ENCODE data around the gene CFAP52.

CFAP52 gene

GRCh38 chr17:9670596-9670995, 94.2 kb downstream of the CFAP52 start:
- Histone ChIP-seq H3K9ac (ENCODE audit: low read length in 2 of 2) (no peak overlapping the region), H3K9me3 (ENCODE audit: control insufficient read depth in 2 of 2, low read length in 2 of 2) (peaks cover 4 to 8% of the 10 kb centered on the region in 2 donors), H3K27ac (ENCODE audit: low read length) (no peak overlapping the region), H3K36me3 (ENCODE audit: control insufficient read depth in 2 of 2, insufficient read depth in 2 of 2, low read length in 2 of 2) (no peaks in the 10 kb centered on the region), H3K27me3 (ENCODE audit: control insufficient read depth in 1 of 2, insufficient read depth in 2 of 2, low read length in 2 of 2) (peaks cover 0 to 16% of the 10 kb centered on the region in 2 donors), H3K4me3 (ENCODE audit: low read length in 2 of 2) (no peak overlapping the region), H3K4me1 (ENCODE audit: control insufficient read depth, insufficient read depth, low read length) (no peaks in the 10 kb centered on the region)

DNA sequence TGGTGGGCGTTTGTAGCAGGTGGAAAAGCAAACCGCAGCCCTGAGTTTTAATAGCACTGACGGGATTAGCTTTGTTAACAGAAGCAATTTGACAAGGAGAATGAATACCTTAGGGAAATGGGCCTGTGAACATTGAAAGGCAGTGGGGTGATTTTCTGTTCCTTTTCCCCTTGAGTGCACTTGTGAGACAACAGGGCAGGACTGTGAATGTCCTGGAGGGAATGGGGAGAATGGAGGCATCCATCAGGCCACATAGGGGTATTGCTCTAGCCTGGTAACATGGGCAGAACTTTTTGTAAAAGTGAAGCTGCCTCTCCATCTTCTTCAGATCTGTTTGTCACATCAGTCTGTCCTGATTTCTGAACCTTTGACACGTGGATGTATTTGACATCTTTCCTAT, 95.1 kb downstream of the CFAP52 start:
- H3K4me3 ChIP-seq (ENCODE audit: low read length in 2 of 2) = no peak overlapping the region
- H3K36me3 ChIP-seq (ENCODE audit: control insufficient read depth in 2 of 2, insufficient read depth in 2 of 2, low read length in 2 of 2) = no peaks in the 10 kb centered on the region
- no peak overlapping the region for H3K27ac ChIP-seq (ENCODE audit: low read length)
- H3K9me3 ChIP-seq (ENCODE audit: control insufficient read depth in 2 of 2, low read length in 2 of 2) = no peaks in the 10 kb centered on the region
- H3K9ac ChIP-seq (ENCODE audit: low read length in 2 of 2) = no peak overlapping the region
- H3K4me1 ChIP-seq (ENCODE audit: control insufficient read depth, insufficient read depth, low read length) = no peaks in the 10 kb centered on the region
- peaks cover 0 to 14% of the 10 kb centered on the region in 2 donors for H3K27me3 ChIP-seq (ENCODE audit: control insufficient read depth in 1 of 2, insufficient read depth in 2 of 2, low read length in 2 of 2)

- Histone ChIP-seq H3K27me3 (ENCODE audit: control insufficient read depth in 1 of 2, insufficient read depth in 2 of 2, low read length in 2 of 2) (peaks cover 0 to 14% of the 10 kb centered on the region in 2 donors), H3K9me3 (ENCODE audit: control insufficient read depth in 2 of 2, low read length in 2 of 2) (no peaks in the 10 kb centered on the region), H3K4me3 (ENCODE audit: low read length in 2 of 2) (no peak overlapping the region), H3K36me3 (ENCODE audit: control insufficient read depth in 2 of 2, insufficient read depth in 2 of 2, low read length in 2 of 2) (no peaks in the 10 kb centered on the region), H3K9ac (ENCODE audit: low read length in 2 of 2) (no peak overlapping the region), H3K27ac (ENCODE audit: low read length) (no peak overlapping the region), H3K4me1 (ENCODE audit: control insufficient read depth, insufficient read depth, low read length) (no peaks in the 10 kb centered on the region)
These were observed 95.8 kb downstream of the CFAP52 start for GRCh38 chr17:9672266-9672665.

GRCh38 chr17:9672691-9673090, 96.2 kb downstream of the CFAP52 start:
- H3K27me3 ChIP-seq (ENCODE audit: control insufficient read depth in 1 of 2, insufficient read depth in 2 of 2, low read length in 2 of 2) = peaks cover 0 to 14% of the 10 kb centered on the region in 2 donors

GRCh38 chr17:9676084-9676483, 99.6 kb downstream of the CFAP52 start:
- H3K27me3 ChIP-seq (ENCODE audit: control insufficient read depth in 1 of 2, insufficient read depth in 2 of 2, low read length in 2 of 2) = peaks cover 0 to 3% of the 10 kb centered on the region in 2 donors
- H3K4me1 ChIP-seq (ENCODE audit: control insufficient read depth, insufficient read depth, low read length) = no peaks in the 10 kb centered on the region

More at GRCh38 chr17:9672691-9673090, 96.2 kb downstream of the CFAP52 start:
- Histone ChIP-seq H3K4me3 (ENCODE audit: low read length in 2 of 2) (no peak overlapping the region), H3K9ac (ENCODE audit: low read length in 2 of 2) (no peak overlapping the region), H3K9me3 (ENCODE audit: control insufficient read depth in 2 of 2, low read length in 2 of 2) (no peaks in the 10 kb centered on the region), H3K27ac (ENCODE audit: low read length) (no peak overlapping the region), H3K36me3 (ENCODE audit: control insufficient read depth in 2 of 2, insufficient read depth in 2 of 2, low read length in 2 of 2) (no peaks in the 10 kb centered on the region), H3K4me1 (ENCODE audit: control insufficient read depth, insufficient read depth, low read length) (no peaks in the 10 kb centered on the region)

DNA sequence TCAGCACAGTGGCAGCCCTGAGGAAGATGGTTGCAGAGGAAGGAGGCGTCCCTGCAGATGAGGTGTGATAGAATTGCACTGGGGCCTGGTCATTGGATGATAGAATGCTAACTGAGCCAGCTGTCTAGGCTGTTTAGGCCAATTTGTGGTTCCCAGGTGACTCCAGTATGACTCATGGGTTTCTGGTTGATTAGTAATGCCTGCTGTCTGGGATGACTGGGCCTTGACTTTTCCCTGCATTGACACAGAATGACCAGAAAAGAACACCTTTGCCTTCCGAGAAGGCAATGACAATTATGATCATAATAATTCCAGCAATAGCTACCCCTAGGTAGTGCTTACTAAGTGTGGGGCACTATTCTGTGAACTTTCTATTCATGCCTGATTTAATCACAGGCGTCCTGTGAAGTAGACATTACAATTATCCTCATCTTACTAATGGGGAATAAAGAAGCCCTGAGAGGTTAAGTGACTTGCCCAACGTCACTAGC, 100.4 kb downstream of the CFAP52 start:
- Histone ChIP-seq H3K4me1 (ENCODE audit: control insufficient read depth, insufficient read depth, low read length) (no peaks in the 10 kb centered on the region), H3K9ac (ENCODE audit: low read length in 2 of 2) (no peak overlapping the region), H3K36me3 (ENCODE audit: control insufficient read depth in 2 of 2, insufficient read depth in 2 of 2, low read length in 2 of 2) (no peaks in the 10 kb centered on the region), H3K4me3 (ENCODE audit: low read length in 2 of 2) (no peak overlapping the region), H3K27me3 (ENCODE audit: control insufficient read depth in 1 of 2, insufficient read depth in 2 of 2, low read length in 2 of 2) (no peaks in the 10 kb centered on the region), H3K27ac (ENCODE audit: low read length) (no peak overlapping the region), H3K9me3 (ENCODE audit: control insufficient read depth in 2 of 2, low read length in 2 of 2) (peaks cover 4 to 6% of the 10 kb centered on the region in 2 donors)

More at GRCh38 chr17:9676084-9676483, 99.6 kb downstream of the CFAP52 start:
- no peak overlapping the region for H3K27ac ChIP-seq (ENCODE audit: low read length)
- peaks cover 4 to 6% of the 10 kb centered on the region in 2 donors for H3K9me3 ChIP-seq (ENCODE audit: control insufficient read depth in 2 of 2, low read length in 2 of 2)
- no peak overlapping the region for H3K9ac ChIP-seq (ENCODE audit: low read length in 2 of 2)
- no peaks in the 10 kb centered on the region for H3K36me3 ChIP-seq (ENCODE audit: control insufficient read depth in 2 of 2, insufficient read depth in 2 of 2, low read length in 2 of 2)
- no peak overlapping the region for H3K4me3 ChIP-seq (ENCODE audit: low read length in 2 of 2)

GRCh38 chr17:9677411-9677810, 101.0 kb downstream of the CFAP52 start:
- Histone ChIP-seq H3K4me3 (ENCODE audit: low read length in 2 of 2) (no peak overlapping the region), H3K9me3 (ENCODE audit: control insufficient read depth in 2 of 2, low read length in 2 of 2) (peaks cover 4 to 6% of the 10 kb centered on the region in 2 donors), H3K27ac (ENCODE audit: low read length) (no peak overlapping the region), H3K36me3 (ENCODE audit: control insufficient read depth in 2 of 2, insufficient read depth in 2 of 2, low read length in 2 of 2) (no peaks in the 10 kb centered on the region), H3K4me1 (ENCODE audit: control insufficient read depth, insufficient read depth, low read length) (no peaks in the 10 kb centered on the region), H3K9ac (ENCODE audit: low read length in 2 of 2) (no peak overlapping the region), H3K27me3 (ENCODE audit: control insufficient read depth in 1 of 2, insufficient read depth in 2 of 2, low read length in 2 of 2) (no peaks in the 10 kb centered on the region)

DNA sequence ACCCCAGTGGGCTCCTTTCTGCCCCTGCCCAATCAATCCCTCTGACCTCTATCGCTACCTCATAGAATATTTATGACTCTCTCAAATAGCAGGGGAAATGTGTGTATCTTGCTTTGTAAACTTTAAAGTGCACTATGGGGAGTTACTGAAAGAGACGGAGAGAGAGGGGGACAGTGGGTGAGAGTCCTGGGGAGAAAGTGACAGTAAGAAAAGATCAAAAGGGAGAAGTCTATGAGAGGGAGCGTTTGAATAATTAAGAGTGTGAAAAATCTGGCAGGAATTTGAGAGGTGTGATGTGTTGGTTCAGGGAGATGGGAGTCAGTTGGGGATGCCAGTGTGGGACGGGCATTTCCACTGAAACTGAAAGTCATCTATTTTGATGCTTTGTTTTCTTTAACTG, 101.5 kb downstream of the CFAP52 start:
- Histone ChIP-seq H3K4me3 (ENCODE audit: low read length in 2 of 2) (no peak overlapping the region), H3K36me3 (ENCODE audit: control insufficient read depth in 2 of 2, insufficient read depth in 2 of 2, low read length in 2 of 2) (no peaks in the 10 kb centered on the region), H3K27me3 (ENCODE audit: control insufficient read depth in 1 of 2, insufficient read depth in 2 of 2, low read length in 2 of 2) (no peaks in the 10 kb centered on the region), H3K9ac (ENCODE audit: low read length in 2 of 2) (no peak overlapping the region), H3K4me1 (ENCODE audit: control insufficient read depth, insufficient read depth, low read length) (no peaks in the 10 kb centered on the region), H3K9me3 (ENCODE audit: control insufficient read depth in 2 of 2, low read length in 2 of 2) (peaks cover 4 to 6% of the 10 kb centered on the region in 2 donors), H3K27ac (ENCODE audit: low read length) (no peak overlapping the region)

GRCh38 chr17:9684955-9685621, 108.6 kb downstream of the CFAP52 start:
- Histone ChIP-seq H3K27me3 (ENCODE audit: control insufficient read depth in 1 of 2, insufficient read depth in 2 of 2, low read length in 2 of 2) (no peaks in the 10 kb centered on the region), H3K27ac (ENCODE audit: low read length) (no peak overlapping the region), H3K36me3 (ENCODE audit: control insufficient read depth in 2 of 2, insufficient read depth in 2 of 2, low read length in 2 of 2) (no peaks in the 10 kb centered on the region)

More at GRCh38 chr17:9684955-9685621, 108.6 kb downstream of the CFAP52 start:
- H3K4me3 ChIP-seq (ENCODE audit: low read length in 2 of 2) = no peak overlapping the region
- no peaks in the 10 kb centered on the region for H3K4me1 ChIP-seq (ENCODE audit: control insufficient read depth, insufficient read depth, low read length)
- H3K9me3 ChIP-seq (ENCODE audit: control insufficient read depth in 2 of 2, low read length in 2 of 2) = peaks cover 3 to 5% of the 10 kb centered on the region in 2 donors
- no peak overlapping the region for H3K9ac ChIP-seq (ENCODE audit: low read length in 2 of 2)
